Measurements from ENCODE around the gene GABBR2.

Gene GABBR2

GRCh38 chr9:98363644-98364043 lies 345.1 kb downstream of the GABBR2 start:
- DNase-seq, result no peak

GRCh38 chr9:98362624-98363252 lies 346.0 kb downstream of the GABBR2 start:
- no peak for DNase-seq

DNA sequence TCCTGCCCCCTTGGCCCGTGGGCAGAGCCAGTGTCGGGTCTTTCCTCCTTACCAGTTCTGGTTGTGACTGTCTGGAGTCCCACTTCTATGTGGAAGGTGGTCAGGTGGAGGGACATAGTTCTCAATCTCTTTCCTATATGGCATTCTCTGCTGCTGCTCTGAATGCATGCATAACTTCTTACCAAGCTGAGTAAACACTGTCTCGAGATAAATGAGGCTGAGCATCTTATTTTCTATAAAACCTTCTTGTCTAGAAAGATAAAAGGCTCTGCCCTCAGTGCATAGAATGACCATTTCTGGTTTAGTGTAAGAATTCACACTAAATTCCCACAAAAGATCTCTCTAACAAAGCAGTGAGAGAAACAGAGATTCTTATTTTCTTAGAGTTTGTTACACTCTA lies 347.1 kb downstream of the GABBR2 start:
- no peak for DNase-seq

- DNase-seq, result no peak
Observed at GRCh38 chr9:98360176-98360708, 348.5 kb downstream of the GABBR2 start.

GRCh38 chr9:98359569-98359968 lies 349.2 kb downstream of the GABBR2 start:
- DNase-seq, result no peak

GRCh38 chr9:98357921-98358535 lies 350.7 kb downstream of the GABBR2 start:
- DNase-seq, result no peak

DNA sequence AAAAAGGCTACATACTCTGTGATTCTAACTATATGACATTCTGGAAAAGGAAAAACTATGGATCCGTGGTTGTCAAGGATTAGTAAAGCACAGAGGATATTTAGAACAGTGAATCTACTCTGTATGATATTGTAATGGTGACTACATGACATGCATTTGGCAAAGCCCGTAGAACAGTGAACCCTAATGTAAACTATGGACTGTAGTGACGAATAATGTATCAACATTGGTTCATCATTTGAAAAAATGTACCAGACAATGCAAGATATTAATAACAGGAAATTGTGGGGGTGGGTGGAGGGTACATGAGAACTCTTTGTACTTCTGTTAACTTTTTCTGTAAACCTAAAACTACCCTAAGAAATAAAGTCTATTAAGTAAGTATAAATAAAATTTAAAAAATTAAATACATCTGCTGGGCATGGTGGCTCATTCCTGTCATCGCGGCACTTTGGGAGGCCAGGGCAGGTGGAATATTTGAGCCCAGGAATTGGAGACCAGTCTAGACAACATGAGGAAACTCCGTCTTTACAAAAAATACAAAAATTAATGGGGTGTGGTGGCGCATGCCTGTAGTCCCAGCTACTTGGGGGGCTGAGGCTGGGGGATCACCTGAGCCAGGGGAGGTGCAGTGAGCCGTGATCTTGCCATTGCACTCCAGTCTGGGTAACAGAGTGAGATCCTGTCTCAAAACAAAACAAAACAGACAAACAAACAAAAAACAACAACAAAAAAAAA lies 351.6 kb downstream of the GABBR2 start:
- no peak for DNase-seq

DNA sequence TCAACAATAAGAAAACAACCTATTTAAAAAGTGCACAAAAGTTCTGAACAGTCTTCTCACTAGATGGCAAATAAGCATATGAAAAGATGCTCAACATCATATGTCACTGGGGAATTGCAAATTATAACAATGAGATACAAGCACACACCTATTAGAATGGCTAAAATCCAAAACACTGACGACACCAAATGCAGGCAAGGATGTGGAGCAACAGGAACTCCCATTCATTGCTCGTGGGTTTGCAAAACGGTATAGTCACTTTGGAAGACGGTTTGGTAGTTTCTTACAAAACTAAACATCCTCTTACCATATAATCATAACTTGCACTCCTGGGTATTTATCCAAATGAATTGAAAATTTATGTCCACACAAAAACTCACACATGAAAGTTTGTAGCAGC lies 352.4 kb downstream of the GABBR2 start:
- DNase-seq, result no peak

DNA sequence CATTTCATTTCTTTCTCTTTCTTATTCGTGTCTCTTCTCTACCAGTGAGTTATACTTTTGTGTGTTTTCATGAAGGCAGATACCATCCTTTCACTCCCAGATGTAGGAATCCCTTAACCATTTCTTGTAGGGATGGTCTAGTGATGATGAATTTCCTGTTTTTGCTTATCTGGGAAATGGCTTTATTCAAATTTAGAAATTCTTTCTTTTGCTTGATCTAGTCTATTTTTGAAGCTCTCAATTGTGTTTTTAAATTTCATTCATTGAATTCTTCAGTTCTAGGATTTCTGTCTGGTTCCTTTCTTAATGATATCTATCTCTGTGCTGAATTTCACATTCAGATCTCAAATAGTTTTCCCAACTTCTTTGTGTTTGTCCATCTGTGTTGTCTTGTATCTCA lies 357.4 kb downstream of the GABBR2 start:
- no peak for DNase-seq

GRCh38 chr9:98347642-98348041 lies 361.1 kb downstream of the GABBR2 start:
- no peak for DNase-seq

DNA sequence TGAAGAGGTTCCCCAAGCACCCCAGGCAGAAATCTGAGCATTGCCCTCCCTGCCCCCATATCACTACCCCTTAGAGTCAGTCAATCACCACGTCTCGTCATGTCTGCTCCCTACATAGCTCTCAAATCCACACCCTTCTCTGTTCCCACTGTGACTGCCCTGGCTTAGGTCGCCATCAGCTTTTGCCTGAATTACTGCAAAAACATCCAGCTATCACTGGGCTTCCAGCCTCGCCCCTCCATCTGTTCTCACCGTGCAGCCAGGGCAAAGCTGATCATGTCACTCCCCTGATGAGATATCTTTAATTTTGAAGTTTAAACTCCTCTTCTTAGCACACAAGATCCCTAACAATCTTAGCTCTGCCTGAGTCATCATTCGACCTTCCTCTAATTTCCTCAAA lies 363.7 kb downstream of the GABBR2 start:
- no peak for DNase-seq

- no peak for DNase-seq
Observed at GRCh38 chr9:98344581-98344980, 364.2 kb downstream of the GABBR2 start.

- DNase-seq, result no peak
Observed at GRCh38 chr9:98342820-98343210, 365.9 kb downstream of the GABBR2 start.

- DNase-seq, result no peak
Observed at GRCh38 chr9:98342098-98342819, 366.5 kb downstream of the GABBR2 start.

- no peak for DNase-seq
Observed at GRCh38 chr9:98341157-98342097, 367.3 kb downstream of the GABBR2 start.

- DNase-seq, result no peak
Observed at GRCh38 chr9:98339987-98340800, 368.5 kb downstream of the GABBR2 start.

DNA sequence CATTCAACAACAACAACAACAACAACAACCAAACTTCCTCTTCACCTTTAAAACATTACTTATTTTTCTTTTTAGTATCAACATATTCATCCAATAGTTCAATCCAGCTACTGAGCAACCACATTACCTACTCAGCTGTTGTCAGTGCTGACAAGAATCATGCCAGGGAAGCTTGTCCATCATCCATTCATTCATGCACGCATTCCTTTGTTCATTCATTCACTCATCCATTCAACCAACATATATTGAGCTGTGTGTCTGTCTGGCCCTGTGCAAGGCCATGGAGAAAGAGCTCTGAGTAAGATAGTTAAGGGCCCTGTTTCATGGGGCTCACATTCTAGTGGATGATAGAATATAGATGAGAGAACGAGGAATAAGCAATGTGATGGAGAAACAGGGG lies 373.1 kb downstream of the GABBR2 start:
- DNase-seq, result no peak

GRCh38 chr9:98334796-98335195 lies 373.9 kb downstream of the GABBR2 start:
- no peak for DNase-seq

DNA sequence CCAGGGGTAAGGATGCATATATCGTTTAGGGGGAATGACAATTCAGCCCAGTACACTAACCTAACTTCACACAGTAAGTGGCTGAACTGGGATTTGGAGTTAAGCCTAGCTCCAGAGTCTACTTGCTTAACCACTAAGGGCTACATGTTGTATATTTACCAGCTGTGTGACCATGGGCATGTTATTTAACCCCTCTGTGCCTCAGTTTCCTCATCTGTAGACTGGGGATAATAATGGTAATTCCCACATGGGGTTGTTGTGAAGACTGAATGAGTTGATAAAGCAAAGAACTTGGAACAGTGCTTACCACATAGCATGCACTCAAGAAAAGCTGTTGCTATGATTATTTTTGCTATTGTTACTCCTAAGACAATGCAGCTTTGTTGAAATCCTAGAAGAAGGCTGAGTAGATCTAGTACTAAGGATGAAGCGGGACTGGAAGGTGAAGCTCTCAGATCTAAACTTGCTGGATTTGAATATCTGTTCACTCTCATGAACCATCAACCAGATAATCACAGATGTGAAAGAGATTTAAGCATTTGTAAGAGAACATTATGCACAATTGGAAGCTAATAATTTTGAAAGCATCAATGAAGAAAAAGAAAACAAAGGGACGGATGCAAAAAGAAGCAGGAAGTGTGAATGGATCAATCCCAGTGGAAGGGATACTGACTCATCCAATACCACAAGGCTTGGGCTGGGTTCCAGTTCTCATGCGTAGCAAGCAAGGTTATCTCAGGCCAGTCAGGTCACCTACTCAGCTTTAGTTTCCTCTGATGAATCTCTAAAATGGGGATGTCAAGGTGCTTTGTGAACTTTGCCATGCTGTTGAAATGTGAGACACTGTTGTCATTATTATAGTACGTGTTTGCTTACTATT lies 374.8 kb downstream of the GABBR2 start:
- no peak for DNase-seq

DNA sequence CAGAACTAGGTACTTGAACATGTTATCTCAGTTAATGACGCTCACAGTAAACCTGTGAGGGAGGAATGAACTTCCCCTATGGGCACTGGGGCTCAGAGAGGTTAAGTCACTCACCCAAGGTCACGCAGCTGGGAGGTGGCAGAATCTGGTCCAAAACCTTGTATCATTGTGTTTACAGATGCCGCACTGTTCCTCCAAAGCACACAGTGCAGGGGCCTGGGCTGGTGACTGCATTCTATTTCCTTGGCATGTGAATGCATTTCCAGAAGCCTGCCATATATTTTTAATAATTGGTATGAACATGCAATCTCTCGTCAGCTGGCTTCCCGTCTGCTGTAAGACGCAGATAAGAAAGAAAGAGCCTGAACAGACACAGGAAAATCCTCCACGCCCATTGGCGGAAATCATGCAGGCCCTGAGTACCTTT lies 376.3 kb downstream of the GABBR2 start:
- DNase-seq, result no peak
